Tibial nerve (tissue), 4 donors: ENCODE measurements around the gene PREP.

Experiments used
- EP300 ChIP-seq, 2 donors: sonication (generic); formaldehyde crosslinking; IDR thresholded peaks; one replicate each; pipeline ENCODE4 v1.6.1; 2017; ENCODE audit warnings: antibody characterized with exemption in 2 of 2, mild to moderate bottlenecking in 1 of 2
- POLR2A ChIP-seq, 2 donors: fragments of 450-650 bp; IDR thresholded peaks; one replicate each; pipeline ENCODE4 v1.6.1; 2017; ENCODE audit warnings: antibody characterized with exemption in 2 of 2, mild to moderate bottlenecking in 2 of 2, moderate library complexity in 2 of 2
- TF ChIP-seq, protein P1 (sequence below), 5 experiments: fragments of 200-600 bp in 3 of 5; fragments of 450-650 bp in 2 of 5; sonication (generic) in 3 of 5; IDR thresholded peaks; one replicate each; pipeline ENCODE4 v1.5.1; 2016 to 2019; ENCODE audit warnings: antibody characterized with exemption in 5 of 5, mild to moderate bottlenecking in 3 of 5, moderate library complexity in 2 of 5

- TF ChIP-seq, protein P1, sequence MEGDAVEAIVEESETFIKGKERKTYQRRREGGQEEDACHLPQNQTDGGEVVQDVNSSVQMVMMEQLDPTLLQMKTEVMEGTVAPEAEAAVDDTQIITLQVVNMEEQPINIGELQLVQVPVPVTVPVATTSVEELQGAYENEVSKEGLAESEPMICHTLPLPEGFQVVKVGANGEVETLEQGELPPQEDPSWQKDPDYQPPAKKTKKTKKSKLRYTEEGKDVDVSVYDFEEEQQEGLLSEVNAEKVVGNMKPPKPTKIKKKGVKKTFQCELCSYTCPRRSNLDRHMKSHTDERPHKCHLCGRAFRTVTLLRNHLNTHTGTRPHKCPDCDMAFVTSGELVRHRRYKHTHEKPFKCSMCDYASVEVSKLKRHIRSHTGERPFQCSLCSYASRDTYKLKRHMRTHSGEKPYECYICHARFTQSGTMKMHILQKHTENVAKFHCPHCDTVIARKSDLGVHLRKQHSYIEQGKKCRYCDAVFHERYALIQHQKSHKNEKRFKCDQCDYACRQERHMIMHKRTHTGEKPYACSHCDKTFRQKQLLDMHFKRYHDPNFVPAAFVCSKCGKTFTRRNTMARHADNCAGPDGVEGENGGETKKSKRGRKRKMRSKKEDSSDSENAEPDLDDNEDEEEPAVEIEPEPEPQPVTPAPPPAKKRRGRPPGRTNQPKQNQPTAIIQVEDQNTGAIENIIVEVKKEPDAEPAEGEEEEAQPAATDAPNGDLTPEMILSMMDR (IDR thresholded peaks at IDR 0.05) = no peak
- TF ChIP-seq EP300 (IDR thresholded peaks at IDR 0.05) = no peak
- no peak for TF ChIP-seq POLR2A (IDR thresholded peaks at IDR 0.05)
These were observed 97.4 kb downstream of the PREP start for GRCh38 chr6:105305521-105305920.
